Neuronal stem cell (in vitro differentiated cells): ENCODE measurements around the gene IRF2.
A peak's percentile ranks its signal among the peaks of the same experiment; 100 is the strongest.

Experiments used
- DNase-seq: peaks from one replicate; pipeline ENCODE4 v3.0.0-alpha.2; 2013; ENCODE audit warnings: low spot score
- H2AFZ ChIP-seq: one replicate; pipeline ENCODE4 v1.6.1; 2013; ENCODE audit warnings: mild to moderate bottlenecking, low read length, inconsistent platforms
- H2AK5ac ChIP-seq: 2 replicates; pipeline ENCODE4 v1.6.1; 2013; ENCODE audit warnings: low read depth, mild to moderate bottlenecking, inconsistent platforms, low read length, moderate library complexity, mixed read lengths
- H2BK120ac ChIP-seq: 2 replicates; pipeline ENCODE4 v1.6.1; 2013; ENCODE audit warnings: low read depth, mild to moderate bottlenecking, inconsistent platforms, low read length, moderate library complexity, mixed read lengths
- H2BK12ac ChIP-seq: one replicate; pipeline ENCODE4 v1.6.1; 2013; ENCODE audit warnings: low read length, inconsistent platforms
- H2BK15ac ChIP-seq: 2 replicates; pipeline ENCODE4 v1.6.1; 2013; ENCODE audit warnings: mild to moderate bottlenecking, low read length, inconsistent platforms, mixed read lengths
- H2BK5ac ChIP-seq: one replicate; pipeline ENCODE4 v1.6.1; 2013; ENCODE audit warnings: inconsistent platforms, mild to moderate bottlenecking, low read length, moderate library complexity
- H3K14ac ChIP-seq: one replicate; pipeline ENCODE4 v1.6.1; 2013; ENCODE audit warnings: low read length, inconsistent platforms
- H3K18ac ChIP-seq: 2 replicates; pipeline ENCODE4 v1.6.1; 2013; ENCODE audit warnings: low read length, inconsistent platforms
- H3K23ac ChIP-seq: 2 replicates; pipeline ENCODE4 v1.6.1; 2013; ENCODE audit warnings: low read depth, mild to moderate bottlenecking, mixed read lengths, low read length, inconsistent platforms; ENCODE audit not compliant: poor library complexity
- H3K27ac ChIP-seq: replicated peaks from 3 replicates; pipeline ENCODE4 v1.5.1; 2013; ENCODE audit warnings: low read length, inconsistent platforms
- H3K27me3 ChIP-seq, 3 experiments: 2 replicates each; pipeline ENCODE4 v1.6.1; 2013; ENCODE audit warnings: low read length in 3 of 3, mild to moderate bottlenecking in 2 of 3, inconsistent platforms in 1 of 3, low read depth in 1 of 3, mixed read lengths in 1 of 3, moderate library complexity in 1 of 3; ENCODE audit not compliant: control insufficient read depth in 3 of 3, insufficient read depth in 3 of 3
- H3K36me3 ChIP-seq, 2 donors: replicated peaks in 1 of 2; 2 replicates each; pipeline ENCODE4 v1.6.1; 2013; ENCODE audit warnings: low read length in 2 of 2; ENCODE audit not compliant: control insufficient read depth in 2 of 2, insufficient read depth in 2 of 2
- H3K4ac ChIP-seq: 2 replicates; pipeline ENCODE4 v1.6.1; 2013; ENCODE audit warnings: inconsistent platforms, mild to moderate bottlenecking, low read length, moderate library complexity
- H3K4me1 ChIP-seq, 2 donors: 1 replicate in 1 of 2; 2 replicates in 1 of 2; pipeline ENCODE4 v1.6.1; 2013; ENCODE audit warnings: low read length in 2 of 2, low read depth in 1 of 2; ENCODE audit not compliant: control insufficient read depth in 2 of 2, insufficient read depth in 1 of 2
- H3K4me2 ChIP-seq: one replicate; pipeline ENCODE4 v1.6.1; 2013; ENCODE audit warnings: mild to moderate bottlenecking, low read length, inconsistent platforms; ENCODE audit not compliant: insufficient read depth, poor library complexity, severe bottlenecking
- H3K4me3 ChIP-seq, 2 donors: 2 replicates each; pipeline ENCODE4 v1.5.1; 2013; ENCODE audit warnings: low read length in 2 of 2, mild to moderate bottlenecking in 2 of 2, inconsistent platforms in 1 of 2, moderate library complexity in 1 of 2
- H3K79me1 ChIP-seq: one replicate; pipeline ENCODE4 v1.6.1; 2013; ENCODE audit warnings: low read depth, mild to moderate bottlenecking, inconsistent platforms, low read length, moderate library complexity
- H3K9ac ChIP-seq: one replicate; pipeline ENCODE4 v1.6.1; 2013; ENCODE audit warnings: mild to moderate bottlenecking, low read depth, low read length, inconsistent platforms; ENCODE audit not compliant: poor library complexity
- H3K9me3 ChIP-seq, 2 donors: replicated peaks in 1 of 2; 2 replicates each; pipeline versions ENCODE3 to v1.6.1; 2013; ENCODE audit warnings: low read length in 2 of 2, mild to moderate bottlenecking in 2 of 2, inconsistent platforms in 1 of 2, low read depth in 1 of 2, mixed read lengths in 1 of 2, moderate library complexity in 1 of 2; ENCODE audit not compliant: control insufficient read depth in 2 of 2, insufficient read depth in 1 of 2
- H4K8ac ChIP-seq: one replicate; pipeline ENCODE4 v1.6.1; 2013; ENCODE audit warnings: low read depth, mild to moderate bottlenecking, inconsistent platforms, low read length, moderate library complexity
- H4K91ac ChIP-seq: one replicate; pipeline ENCODE4 v1.6.1; 2013; ENCODE audit warnings: low read length, low read depth, mild to moderate bottlenecking, inconsistent platforms; ENCODE audit not compliant: poor library complexity
- WGBS, 2 donors: extraction: QIAGEN DNeasy Blood & Tissue Kit; methylation state at CpG; one replicate each; pipeline ENCODE4 v1.1.7; 2013; ENCODE audit warnings: missing lambda C conversion rate in 2 of 2, mixed read lengths in 1 of 2; ENCODE audit not compliant: insufficient read length in 2 of 2, insufficient replicate concordance in 1 of 2; ENCODE audit errors: extremely low coverage in 2 of 2; 5-methylcytosine and 5-hydroxymethylcytosine counted together

Gene IRF2

DNA sequence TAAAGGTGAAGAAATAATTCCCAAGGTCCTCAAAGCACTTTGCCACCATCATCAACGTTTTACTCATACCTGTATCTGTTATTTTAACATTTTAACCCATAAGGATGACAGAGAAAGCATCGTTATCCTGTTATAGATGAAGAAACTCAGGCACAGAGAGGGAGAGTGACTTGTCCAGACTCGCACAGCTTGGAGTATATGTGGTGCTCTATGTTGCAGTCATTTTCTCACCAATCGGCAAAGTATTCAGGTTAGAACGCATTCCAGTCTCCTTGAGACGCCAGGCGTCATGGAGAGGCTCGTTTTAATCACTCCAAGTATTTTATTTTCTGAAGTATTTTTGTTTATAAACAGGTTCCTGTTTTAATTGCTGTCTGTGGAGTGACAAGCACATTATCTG lies 73.5 kb downstream of the IRF2 start:
- Histone ChIP-seq H3K18ac (no peak overlapping the region), H3K79me1 (no peaks in the 10 kb centered on the region), H3K14ac (no peak overlapping the region), H4K91ac (no peak overlapping the region), H3K9me3 (no peaks in the 10 kb centered on the region), H3K27me3 (no peaks in the 10 kb centered on the region), H3K23ac (no peak overlapping the region), H4K8ac (no peak overlapping the region), H3K4ac (no peak overlapping the region), H2BK12ac (no peak overlapping the region), H2AK5ac (no peak overlapping the region), H3K4me3 (no peak overlapping the region), H3K9ac (no peak overlapping the region), H2BK15ac (no peak overlapping the region), H3K36me3 (peaks cover 0 to 62% of the 10 kb centered on the region in 2 donors), H3K4me1 (peaks cover 19 to 29% of the 10 kb centered on the region in 2 donors), H2BK120ac (no peak overlapping the region), H3K27ac (peak overlapping the region; percentile 62), H2AFZ (no peak overlapping the region), H2BK5ac (no peak overlapping the region), H3K4me2 (no peak overlapping the region)
- WGBS, 2 donors, result no CpG with 5 or more reads among the region's 8 CpGs
- no peak for DNase-seq

DNA sequence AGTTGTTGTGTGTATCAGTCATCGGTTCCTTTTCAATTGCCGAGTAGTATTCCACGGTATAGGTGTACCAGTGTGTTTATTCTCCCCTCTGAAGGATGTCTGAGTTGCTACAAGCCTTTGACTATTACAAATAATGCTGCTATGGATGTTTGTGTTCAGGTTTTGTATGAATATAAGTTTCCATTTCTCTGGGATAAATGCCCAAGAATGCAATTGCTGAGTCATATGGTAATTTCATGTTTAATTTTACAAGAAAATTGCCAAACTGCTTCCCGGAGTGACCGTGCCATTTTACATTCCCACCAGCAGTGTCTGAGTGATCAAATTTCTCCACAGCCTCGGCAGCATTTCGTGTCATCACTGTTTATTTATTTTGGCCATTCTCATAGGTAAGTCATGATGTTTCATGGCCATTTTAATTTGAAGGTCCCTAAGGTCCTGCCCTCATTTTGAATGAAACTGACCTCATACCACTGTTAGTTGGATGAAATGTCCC lies 73.9 kb downstream of the IRF2 start:
- Histone ChIP-seq H4K8ac (no peak overlapping the region), H3K4me1 (peaks cover 19 to 32% of the 10 kb centered on the region in 2 donors), H2BK120ac (no peak overlapping the region), H2AK5ac (no peak overlapping the region), H3K79me1 (no peaks in the 10 kb centered on the region), H3K4me3 (no peak overlapping the region), H3K36me3 (peaks cover 0 to 62% of the 10 kb centered on the region in 2 donors), H3K9ac (no peak overlapping the region), H3K27me3 (no peaks in the 10 kb centered on the region), H3K23ac (no peak overlapping the region), H3K14ac (no peak overlapping the region), H2BK5ac (no peak overlapping the region), H3K4me2 (no peak overlapping the region), H2AFZ (no peak overlapping the region), H3K27ac (no peak overlapping the region), H2BK15ac (no peak overlapping the region), H3K18ac (no peak overlapping the region), H3K9me3 (no peaks in the 10 kb centered on the region), H2BK12ac (no peak overlapping the region), H3K4ac (no peak overlapping the region), H4K91ac (no peak overlapping the region)
- no peak for DNase-seq
- no CpG with 5 or more reads among the region's 7 CpGs for WGBS, 2 donors

DNA sequence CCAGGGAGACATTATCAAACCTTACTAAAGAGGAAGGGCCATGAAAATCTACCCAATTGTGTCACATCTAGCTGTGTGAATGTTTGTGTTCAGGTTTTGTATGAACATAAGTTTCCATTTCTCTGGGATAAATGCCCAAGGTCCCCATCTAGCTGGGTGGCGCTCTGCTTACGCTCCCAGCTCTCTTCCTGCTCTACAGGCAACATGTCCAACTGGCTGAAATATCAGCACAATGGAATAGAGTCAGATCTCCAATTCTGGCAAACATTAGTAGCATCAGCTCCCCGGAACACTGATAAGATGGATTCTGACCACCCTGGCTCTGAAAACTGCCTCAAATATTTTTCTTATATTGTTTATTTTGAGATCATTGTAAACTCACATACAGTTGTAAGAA lies 74.8 kb downstream of the IRF2 start:
- no peak overlapping the region for H4K8ac ChIP-seq
- H3K18ac ChIP-seq, result no peak overlapping the region
- H2AFZ ChIP-seq, result no peak overlapping the region
- H3K4me2 ChIP-seq, result no peak overlapping the region
- peaks cover 19 to 32% of the 10 kb centered on the region in 2 donors for H3K4me1 ChIP-seq
- H2BK15ac ChIP-seq, result no peak overlapping the region
- H2AK5ac ChIP-seq, result no peak overlapping the region
- no peak overlapping the region for H2BK12ac ChIP-seq
- H4K91ac ChIP-seq, result no peak overlapping the region
- no peak overlapping the region for H3K4ac ChIP-seq
- H3K9ac ChIP-seq, result no peak overlapping the region
- H3K14ac ChIP-seq, result no peak overlapping the region
- H3K36me3 ChIP-seq, result peaks cover 0 to 61% of the 10 kb centered on the region in 2 donors
- no peaks in the 10 kb centered on the region for H3K79me1 ChIP-seq
- WGBS, 2 donors, result no CpG with 5 or more reads among the region's 3 CpGs
- no peak overlapping the region for H3K27ac ChIP-seq
- H2BK5ac ChIP-seq, result no peak overlapping the region
- no peak overlapping the region for H3K23ac ChIP-seq
- no peak overlapping the region for H3K4me3 ChIP-seq
- no peak for DNase-seq
- H3K27me3 ChIP-seq, result no peaks in the 10 kb centered on the region
- no peaks in the 10 kb centered on the region for H3K9me3 ChIP-seq
- H2BK120ac ChIP-seq, result no peak overlapping the region

DNA sequence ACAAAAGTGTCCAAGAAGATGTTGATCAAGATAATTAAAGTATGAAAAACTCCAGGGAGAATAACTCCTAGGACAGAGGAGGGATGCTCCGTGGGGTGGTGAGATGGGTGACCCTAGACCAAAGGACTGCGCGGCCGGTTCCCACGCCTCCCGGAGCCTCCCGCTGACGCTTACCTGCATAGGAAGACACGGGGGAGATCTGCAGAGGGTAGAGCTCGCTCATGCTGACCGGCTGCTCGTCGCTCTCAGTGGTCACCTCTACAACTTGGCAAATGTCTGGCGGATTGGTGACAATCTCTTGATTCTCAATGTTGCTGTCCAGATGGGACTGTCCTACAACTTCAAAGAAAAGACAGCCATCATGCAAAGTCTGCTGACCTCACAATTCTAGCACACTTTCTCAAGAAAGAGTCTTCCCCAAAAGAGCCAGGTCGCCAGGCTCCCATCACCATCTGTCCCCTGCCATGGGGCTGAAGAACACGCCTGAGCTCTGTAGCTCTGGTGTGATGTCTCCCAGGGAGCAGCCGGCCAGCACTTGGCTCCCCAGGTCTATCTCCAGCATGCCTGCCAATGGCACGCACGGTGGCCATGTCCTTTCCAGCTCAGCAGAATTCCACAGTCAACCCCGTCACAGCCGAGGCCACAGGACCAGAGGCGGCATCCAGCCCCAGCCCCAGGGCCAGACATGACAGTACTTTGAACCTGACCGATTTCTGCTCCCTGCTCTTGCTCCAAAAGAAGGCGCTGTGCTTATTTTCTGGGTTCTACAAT lies 75.4 kb downstream of the IRF2 start:
- no peak overlapping the region for H4K91ac ChIP-seq
- no peak overlapping the region for H2AK5ac ChIP-seq
- H3K9ac ChIP-seq, result no peak overlapping the region
- H2BK5ac ChIP-seq, result no peak overlapping the region
- no peaks in the 10 kb centered on the region for H3K9me3 ChIP-seq
- H3K36me3 ChIP-seq, result peaks cover 0 to 64% of the 10 kb centered on the region in 2 donors
- no CpG with 5 or more reads among the region's 24 CpGs for WGBS, 2 donors
- no peak overlapping the region for H3K4me3 ChIP-seq
- H3K18ac ChIP-seq, result peak overlapping the region; percentile 53
- H4K8ac ChIP-seq, result no peak overlapping the region
- no peak overlapping the region for H2BK120ac ChIP-seq
- no peak for DNase-seq
- H2BK12ac ChIP-seq, result no peak overlapping the region
- no peaks in the 10 kb centered on the region for H3K79me1 ChIP-seq
- no peak overlapping the region for H3K27ac ChIP-seq
- no peak overlapping the region for H2BK15ac ChIP-seq
- H3K23ac ChIP-seq, result no peak overlapping the region
- H3K27me3 ChIP-seq, result no peaks in the 10 kb centered on the region
- no peak overlapping the region for H3K14ac ChIP-seq
- no peak overlapping the region for H3K4me2 ChIP-seq
- no peak overlapping the region for H3K4ac ChIP-seq
- no peak overlapping the region for H2AFZ ChIP-seq
- H3K4me1 ChIP-seq, result peaks cover 19 to 32% of the 10 kb centered on the region in 2 donors
